Activated CD4-positive, alpha-beta T cell treated with anti-CD3 and anti-CD28 coated beads for 36 hours (primary cell): ENCODE measurements around the gene CBFB. TPM values are rescaled to one million over a fixed set of nuclear protein-coding genes. Genes with fewer than 3 reads are reported as not detected.
"Not testable (repeated sequence)": the region's sequence is repeated elsewhere in the genome, so short reads cannot be mapped to it uniquely, and the experiment has no call there.

Source experiments
- ATAC-seq: fragments of 200-7000 bp; cut with Tn5 transposase; one replicate; pipeline ENCODE4 v1.10.0; 2021; ENCODE audit warnings: mild to moderate bottlenecking, moderate library complexity
- CTCF ChIA-PET: fragments of 350-600 bp; sonication (Branson Sonifier 250); formaldehyde crosslinking; loops from one replicate; lab custom pipeline; 2021; ENCODE audit warnings: antibody characterized with exemption; lab: Charles Lee
- POLR2A ChIA-PET: fragments of 350-600 bp; sonication (Branson Sonifier 250); formaldehyde crosslinking; loops from one replicate; lab custom pipeline; 2021; ENCODE audit warnings: antibody characterized with exemption, inconsistent platforms; lab: Charles Lee
- DNase-seq: peaks from one replicate; pipeline ENCODE4 v3.0.0-alpha.2; 2020
- H3K27ac Mint-ChIP-seq: one replicate; pipeline ENCODE4 v1.8.0; 2021; ENCODE audit warnings: mixed read lengths
- H3K27me3 Mint-ChIP-seq: one replicate; pipeline ENCODE4 v1.8.0; 2021; ENCODE audit warnings: mixed read lengths
- H3K36me3 Mint-ChIP-seq: one replicate; pipeline ENCODE4 v1.8.0; 2021; ENCODE audit warnings: low read depth, mixed read lengths
- H3K4me1 Mint-ChIP-seq: one replicate; pipeline ENCODE4 v1.8.0; 2021; ENCODE audit warnings: mixed read lengths
- H3K4me3 Mint-ChIP-seq: one replicate; pipeline ENCODE4 v1.8.0; 2021; ENCODE audit warnings: mild to moderate bottlenecking, moderate library complexity, mixed read lengths
- H3K9me3 Mint-ChIP-seq: one replicate; pipeline ENCODE4 v1.8.0; 2021; ENCODE audit warnings: low read depth, mixed read lengths
- intact Hi-C, 2 experiments: fragments of 100-400 bp; cut with DNase I in 1 of 2; cut with micrococcal nuclease in 1 of 2; formaldehyde crosslinking; loops; one replicate each; pipeline versions ENCODE4 v1.14.2 to v1.15.1; 2022 to 2024; cut with DNase I, micrococcal nuclease
- total RNA-seq, 2 experiments: library from RNA; stranded (reverse); gene quantifications; one replicate each; pipeline ENCODE4 v1.2.3, GENCODE V29; 2021

Gene CBFB
- total RNA-seq, result 10 to 100 TPM; 84.6 to 90.2 TPM

DNA sequence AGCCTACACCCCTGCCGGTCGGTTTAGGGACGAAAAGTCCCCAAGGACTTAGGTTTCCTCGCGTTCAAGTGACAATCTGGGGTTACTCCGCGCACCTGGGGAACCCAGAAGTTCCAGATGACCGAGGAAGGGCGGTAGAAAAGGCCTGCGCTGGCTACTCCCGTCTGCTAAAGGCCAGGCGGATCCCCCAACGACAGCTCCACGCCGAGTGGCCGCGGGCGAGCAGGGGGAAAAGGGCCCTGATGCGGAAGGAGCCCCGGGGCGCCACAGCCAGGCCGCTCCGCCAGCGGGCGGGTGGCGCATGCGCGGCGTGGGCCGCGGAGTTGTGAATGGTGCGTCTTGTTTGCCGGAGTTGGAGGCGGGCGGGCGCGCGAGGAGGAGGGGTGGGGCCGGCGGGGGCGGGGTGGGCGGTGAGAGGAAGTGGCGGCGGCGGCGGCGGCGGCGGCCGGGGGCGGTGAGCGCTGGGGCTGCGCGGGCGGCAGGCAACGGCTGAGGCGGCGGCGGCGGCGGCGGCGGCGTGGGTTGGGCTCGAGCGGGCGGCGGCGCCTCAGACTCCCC, at the start of gene CBFB:
CBFB (plus strand) TSS at position 454 of the 558 bp plus-strand sequence. CDS start 259 bp downstream, outside the sequence.
- no peaks in the 10 kb centered on the region for H3K27me3 Mint-ChIP-seq
- no peaks in the 10 kb centered on the region for H3K9me3 Mint-ChIP-seq
- peaks cover 27% of the 10 kb centered on the region for H3K36me3 Mint-ChIP-seq
- POLR2A ChIA-PET, result interaction anchor here (0.6 to 1.5 kb wide), 3 partner anchors 9 to 245 kb away, joined by 3 to 8 read pairs (median 3); no protein-coding TSS in a partner anchor
- intact Hi-C loops, result loop anchor here in 1 of 2 experiments (1.0 to 2.0 kb wide), 10 partner anchors 25 to 453 kb away; partner anchors contain the start of genes ATP6V0D1, CIAO2B, CMTM4 and FBXL8
- peak within 1 kb of the TSS; percentile 90 for H3K27ac Mint-ChIP-seq
- CTCF ChIA-PET, result interaction anchor here (0.6 to 5.8 kb wide), 9 partner anchors 10 to 164 kb away, joined by 3 to 55 read pairs (median 4); partner anchors contain the start of gene NOL3
- peak; percentile 95 for DNase-seq
- peaks cover 34% of the 10 kb centered on the region for H3K4me1 Mint-ChIP-seq
- peak within 1 kb of the TSS; percentile 87 for H3K4me3 Mint-ChIP-seq
- ATAC-seq, result peak; percentile 90

- CTCF ChIA-PET, result interaction anchor here (0.6 to 4.0 kb wide), 5 partner anchors 29 to 304 kb away, joined by 3 to 22 read pairs (median 5); no protein-coding TSS in a partner anchor
- no peak overlapping the region for H3K4me3 Mint-ChIP-seq
- H3K9me3 Mint-ChIP-seq, result no peaks in the 10 kb centered on the region
- H3K27me3 Mint-ChIP-seq, result no peaks in the 10 kb centered on the region
- POLR2A ChIA-PET, result interaction anchor here (0.6 kb wide), 1 partner anchor 176 kb away, joined by 4 read pairs; the partner anchor contains the start of gene TRADD
- no peak overlapping the region for H3K27ac Mint-ChIP-seq
- ATAC-seq (no peak), DNase-seq (no peak)
- no peaks in the 10 kb centered on the region for H3K36me3 Mint-ChIP-seq
- intact Hi-C loops, result no loop called here
- H3K4me1 Mint-ChIP-seq, result peaks cover 46% of the 10 kb centered on the region
Measured at GRCh38 chr16:66983033-66983432, 45.9 kb upstream of the CBFB start.

GRCh38 chr16:66984892-66985311, 44.0 kb upstream of the CBFB start:
- intact Hi-C loops, result loop anchor here (1.0 to 5.0 kb wide), 9 partner anchors 15 to 327 kb away; partner anchors contain the start of genes CBFB (in 1 of the 2), FBXL8 (in 1 of the 2) and TRADD (in 1 of the 2)
- peak; percentile 87 for ATAC-seq
- ChIA-PET CTCF (interaction anchor here (0.7 to 4.0 kb wide), 7 partner anchors 9 to 179 kb away, joined by 3 to 22 read pairs (median 10); no protein-coding TSS in a partner anchor), POLR2A (interaction anchor here (1.0 to 2.6 kb wide), 3 partner anchors 29 to 174 kb away, joined by 3 to 20 read pairs (median 3); no protein-coding TSS in a partner anchor)
- H3K36me3 Mint-ChIP-seq, result no peaks in the 10 kb centered on the region
- no peaks in the 10 kb centered on the region for H3K9me3 Mint-ChIP-seq
- peaks cover 39% of the 10 kb centered on the region for H3K4me1 Mint-ChIP-seq
- H3K27ac Mint-ChIP-seq, result peak overlapping the region; percentile 96
- no peaks in the 10 kb centered on the region for H3K27me3 Mint-ChIP-seq
- H3K4me3 Mint-ChIP-seq, result peak overlapping the region; percentile 53
- DNase-seq, result peak; percentile 87

- ATAC-seq (no peak), DNase-seq (no peak)
- Mint-ChIP-seq H3K9me3 (no peaks in the 10 kb centered on the region), H3K36me3 (no peaks in the 10 kb centered on the region), H3K27me3 (no peaks in the 10 kb centered on the region), H3K27ac (peak overlapping the region; percentile 76), H3K4me3 (peak overlapping the region; percentile 15), H3K4me1 (peaks cover 32% of the 10 kb centered on the region)
- CTCF ChIA-PET, result interaction anchor here (0.6 to 4.0 kb wide), 3 partner anchors 10 to 169 kb away, joined by 3 to 22 read pairs (median 16); no protein-coding TSS in a partner anchor
- POLR2A ChIA-PET, result no interaction called here
- intact Hi-C loops, result loop anchor here in 1 of 2 experiments (5.0 kb wide), 1 partner anchor 326 kb away; no protein-coding TSS in a partner anchor
Measured at GRCh38 chr16:66986559-66986958, 42.4 kb upstream of the CBFB start.

DNA sequence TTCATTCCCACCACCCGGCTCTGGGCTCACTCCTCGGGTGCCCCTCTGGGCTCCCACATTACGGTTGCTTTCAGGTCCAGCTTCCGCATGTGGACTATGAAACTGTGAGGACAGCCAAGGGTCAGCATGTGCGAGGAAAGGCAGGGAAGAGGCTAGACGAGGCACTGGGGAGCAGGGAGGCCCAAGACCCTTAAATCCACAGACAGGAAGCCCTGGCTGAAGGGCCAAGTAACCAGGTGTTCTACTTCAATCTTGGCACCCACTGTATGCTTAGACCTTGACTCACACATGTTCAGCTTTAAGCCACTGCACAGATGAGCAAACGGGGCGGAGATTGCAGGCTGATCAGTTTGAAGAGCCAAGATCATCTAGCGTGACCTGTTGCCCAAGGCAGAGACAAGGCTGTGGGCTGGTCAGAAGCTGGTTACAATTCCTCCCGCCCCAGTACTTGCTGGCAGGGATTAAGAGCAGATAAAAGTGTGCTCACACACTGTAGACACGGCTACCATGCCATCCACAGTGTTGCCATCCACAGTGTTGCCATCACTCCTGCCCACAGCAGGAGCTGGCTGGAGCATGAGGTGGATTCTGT, 40.7 kb upstream of the CBFB start, which contains the start of gene CES4A:
CES4A (plus strand) TSS at position 393 of the 592 bp plus-strand sequence; CDS start at position 577, 184 bp downstream.
- peak within 1 kb of the TSS; percentile 1 for H3K4me3 Mint-ChIP-seq
- H3K27me3 Mint-ChIP-seq, result no peaks in the 10 kb centered on the region
- ChIA-PET POLR2A (no interaction called here), CTCF (interaction anchor here (0.8 kb wide), 1 partner anchor 25 kb away, joined by 4 read pairs; no protein-coding TSS in a partner anchor)
- peak within 1 kb of the TSS; percentile 75 for H3K27ac Mint-ChIP-seq
- H3K4me1 Mint-ChIP-seq, result peaks cover 30% of the 10 kb centered on the region
- intact Hi-C loops, result loop anchor here in 1 of 2 experiments (5.0 kb wide), 1 partner anchor 324 kb away; no protein-coding TSS in a partner anchor
- no peaks in the 10 kb centered on the region for H3K36me3 Mint-ChIP-seq
- no peaks in the 10 kb centered on the region for H3K9me3 Mint-ChIP-seq
- peak; percentile 47 for DNase-seq
- ATAC-seq, result no peak

DNA sequence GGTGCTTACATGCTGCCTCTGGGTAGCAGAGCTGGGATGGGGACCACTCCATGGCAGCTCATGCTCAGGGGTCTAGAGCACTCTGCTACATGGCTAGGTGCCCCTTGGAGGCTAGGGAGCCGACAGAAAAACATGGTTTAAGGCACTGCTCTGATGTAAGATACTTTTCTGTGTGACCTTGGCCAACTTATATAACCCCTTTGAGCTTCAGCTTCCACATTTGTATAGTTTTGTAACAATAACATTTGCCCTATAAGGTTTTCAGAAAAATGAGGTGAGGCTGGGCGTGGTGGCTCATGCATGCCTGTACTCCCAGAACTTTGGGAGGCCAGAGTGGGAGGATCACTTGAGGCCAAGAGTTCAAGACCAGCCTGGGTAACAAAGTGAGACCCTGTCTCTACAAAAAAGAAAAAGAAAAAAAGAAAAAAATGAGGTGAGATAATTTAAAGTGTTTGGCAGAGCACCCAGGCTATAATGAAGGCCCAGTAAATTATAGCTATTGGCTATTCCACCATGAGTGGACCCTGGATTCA, 37.3 kb upstream of the CBFB start:
- Mint-ChIP-seq H3K9me3 (no peaks in the 10 kb centered on the region), H3K36me3 (no peaks in the 10 kb centered on the region), H3K27me3 (no peaks in the 10 kb centered on the region), H3K27ac (no peak overlapping the region), H3K4me1 (peaks cover 4% of the 10 kb centered on the region), H3K4me3 (no peak overlapping the region)
- ChIA-PET POLR2A (no interaction called here), CTCF (interaction anchor here (1.0 to 2.0 kb wide), 6 partner anchors 19 to 207 kb away, joined by 3 to 9 read pairs (median 6); partner anchors contain the start of genes CES3 and ELMO3)
- DNase-seq (no peak), ATAC-seq (no peak)
- intact Hi-C loops, result no loop called here

GRCh38 chr16:66993558-66993957, 35.4 kb upstream of the CBFB start:
- H3K36me3 Mint-ChIP-seq, ATAC-seq, CTCF ChIA-PET, H3K4me1 Mint-ChIP-seq, H3K27ac Mint-ChIP-seq, H3K27me3 Mint-ChIP-seq, H3K9me3 Mint-ChIP-seq, DNase-seq, H3K4me3 Mint-ChIP-seq, intact Hi-C loops, POLR2A ChIA-PET: not testable (repeated sequence)

DNA sequence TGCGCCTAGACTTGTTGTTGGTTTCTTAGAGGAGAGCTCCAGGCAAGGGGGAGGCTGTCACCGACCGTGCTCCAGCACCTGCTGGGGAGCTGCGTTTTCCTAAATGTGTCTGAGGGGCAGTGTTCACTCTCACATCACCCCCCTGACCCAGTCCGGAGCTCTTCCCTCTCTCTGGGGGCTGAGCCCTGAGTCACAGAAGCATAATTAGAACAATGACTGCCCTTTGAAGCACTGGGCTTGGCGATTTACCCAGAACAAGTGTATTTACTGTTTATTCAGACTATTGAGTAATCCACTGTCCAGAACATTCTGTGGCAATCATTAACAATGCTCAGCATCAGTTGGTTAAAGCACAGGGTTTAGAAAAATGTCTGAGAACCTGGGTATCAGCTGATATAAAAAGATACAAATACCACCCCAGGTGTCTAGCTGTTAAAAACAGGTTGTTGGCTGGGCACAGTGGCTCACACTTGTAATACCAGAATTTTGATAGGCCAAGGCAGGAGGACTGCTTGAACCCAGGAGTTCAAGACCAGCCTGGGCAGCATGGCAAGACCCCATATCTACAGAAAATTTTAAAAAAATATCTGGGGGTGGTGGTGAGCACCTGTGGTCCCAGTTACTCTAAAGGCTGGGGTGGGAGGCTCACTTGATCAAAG, 32.5 kb upstream of the CBFB start:
- POLR2A ChIA-PET, result no interaction called here

DNA sequence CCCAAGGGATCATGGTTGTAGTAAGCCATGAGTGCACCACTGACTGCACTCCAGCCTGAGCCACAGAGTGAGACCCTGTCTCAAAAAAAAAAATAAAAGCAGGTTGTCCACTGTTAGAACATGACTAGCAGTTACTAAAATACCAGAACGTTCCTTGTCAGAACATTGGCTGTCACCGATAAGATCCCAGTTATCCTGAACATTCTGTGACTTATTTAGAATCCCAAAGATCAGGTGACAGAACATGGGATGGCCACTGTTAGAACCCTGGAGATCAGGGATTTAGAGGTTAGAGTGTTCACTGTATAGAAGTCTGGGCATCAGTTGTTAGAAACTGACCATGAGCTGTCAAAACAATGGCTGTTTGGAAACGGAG, 32.0 kb upstream of the CBFB start:
- no peaks in the 10 kb centered on the region for H3K9me3 Mint-ChIP-seq
- H3K27me3 Mint-ChIP-seq, result no peaks in the 10 kb centered on the region
- no peaks in the 10 kb centered on the region for H3K36me3 Mint-ChIP-seq
- H3K4me1 Mint-ChIP-seq, result peaks cover 15% of the 10 kb centered on the region
- H3K27ac Mint-ChIP-seq, result no peak overlapping the region
- DNase-seq, result no peak
- ChIA-PET POLR2A (no interaction called here), CTCF (interaction anchor here (0.6 to 1.0 kb wide), 3 partner anchors 12 to 430 kb away, joined by 3 read pairs; no protein-coding TSS in a partner anchor)
- no peak for ATAC-seq
- no peak overlapping the region for H3K4me3 Mint-ChIP-seq
- intact Hi-C loops, result no loop called here

More for the DNA sequence above, 32.5 kb upstream of the CBFB start:
- Mint-ChIP-seq H3K4me3 (no peak overlapping the region), H3K4me1 (peaks cover 11% of the 10 kb centered on the region), H3K36me3 (no peaks in the 10 kb centered on the region), H3K27me3 (no peaks in the 10 kb centered on the region), H3K9me3 (no peaks in the 10 kb centered on the region), H3K27ac (no peak overlapping the region)
- intact Hi-C loops, result no loop called here
- DNase-seq (no peak), ATAC-seq (no peak)
- CTCF ChIA-PET, result interaction anchor here (0.6 to 1.0 kb wide), 2 partner anchors 12 to 430 kb away, joined by 3 read pairs; no protein-coding TSS in a partner anchor
